ENCODE data around the gene TMEM179. TPM values are rescaled to one million over a fixed set of nuclear protein-coding genes. Genes with fewer than 3 reads are reported as not detected.

The TMEM179 gene
- total and polyA plus RNA-seq, 10 of the 15 experiments (the other 5 are each of a cell fraction or from before 2014, with no cell fraction given): not detected

DNA sequence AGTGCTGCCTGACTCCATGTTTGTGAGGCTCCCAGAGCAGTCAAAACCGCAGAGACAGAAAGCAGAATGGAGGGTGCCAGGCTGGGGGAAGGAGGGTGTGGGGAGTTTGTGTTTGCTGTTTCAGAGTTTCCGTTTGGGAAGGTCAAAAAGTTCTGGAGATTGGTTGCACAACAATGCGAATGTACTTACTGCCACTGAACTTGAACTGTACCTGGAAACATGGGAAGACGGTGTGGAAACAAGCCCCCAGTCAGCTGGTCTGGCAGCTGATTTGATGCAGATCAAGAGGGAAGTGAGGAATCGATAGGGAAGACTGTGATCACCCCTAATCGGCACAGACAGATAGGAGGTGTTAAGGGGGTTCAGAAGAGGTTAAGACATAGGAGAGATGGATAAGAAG, 49.5 kb upstream of the TMEM179 start:
- TF ChIP-seq GATAD2B (conservative IDR thresholded peaks at IDR 0.05; ENCODE audit: low read depth) (no peak), ZNF384 (IDR thresholded peaks at IDR 0.05; ENCODE audit: borderline replicate concordance, low read depth, low read length) (no peak), CHD4 (IDR thresholded peaks at IDR 0.05) (no peak), HDAC6 (IDR thresholded peaks at IDR 0.05; ENCODE audit: unreplicated experiment) (no peak), MXI1 (IDR thresholded peaks at IDR 0.05; ENCODE audit: low read depth, low read length) (no peak), NR2C2 (IDR thresholded peaks at IDR 0.05; ENCODE audit: borderline replicate concordance, control insufficient read depth, insufficient read length, low read depth) (no peak), PML (IDR thresholded peaks at IDR 0.05; ENCODE audit: low read length) (no peak), POLR2AphosphoS5 (IDR thresholded peaks at IDR 0.05; ENCODE audit: low read length) (no peak), SPI1 (IDR thresholded peaks at IDR 0.05; ENCODE audit: borderline replicate concordance, insufficient read depth, low read depth, low read length) (no peak), MYC (IDR thresholded peaks at IDR 0.05; ENCODE audit: insufficient read depth, insufficient read length, insufficient replicate concordance, low read length, severe bottlenecking) (no peak), RB1 (IDR thresholded peaks at IDR 0.05; ENCODE audit: borderline replicate concordance) (no peak), SP1 (IDR thresholded peaks at IDR 0.05; ENCODE audit: low read depth, low read length) (no peak), PAX5 (IDR thresholded peaks at IDR 0.05; ENCODE audit: borderline replicate concordance, low read depth, low read length) (no peak), NRF1 (conservative IDR thresholded peaks at IDR 0.05; ENCODE audit: low read depth, low read length) (no peak)
- TF ChIP-seq, protein P1, sequence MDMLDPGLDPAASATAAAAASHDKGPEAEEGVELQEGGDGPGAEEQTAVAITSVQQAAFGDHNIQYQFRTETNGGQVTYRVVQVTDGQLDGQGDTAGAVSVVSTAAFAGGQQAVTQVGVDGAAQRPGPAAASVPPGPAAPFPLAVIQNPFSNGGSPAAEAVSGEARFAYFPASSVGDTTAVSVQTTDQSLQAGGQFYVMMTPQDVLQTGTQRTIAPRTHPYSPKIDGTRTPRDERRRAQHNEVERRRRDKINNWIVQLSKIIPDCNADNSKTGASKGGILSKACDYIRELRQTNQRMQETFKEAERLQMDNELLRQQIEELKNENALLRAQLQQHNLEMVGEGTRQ (IDR thresholded peaks at IDR 0.05; ENCODE audit: borderline replicate concordance, low read depth, low read length): no peak
- TF ChIP-seq, protein P2, sequence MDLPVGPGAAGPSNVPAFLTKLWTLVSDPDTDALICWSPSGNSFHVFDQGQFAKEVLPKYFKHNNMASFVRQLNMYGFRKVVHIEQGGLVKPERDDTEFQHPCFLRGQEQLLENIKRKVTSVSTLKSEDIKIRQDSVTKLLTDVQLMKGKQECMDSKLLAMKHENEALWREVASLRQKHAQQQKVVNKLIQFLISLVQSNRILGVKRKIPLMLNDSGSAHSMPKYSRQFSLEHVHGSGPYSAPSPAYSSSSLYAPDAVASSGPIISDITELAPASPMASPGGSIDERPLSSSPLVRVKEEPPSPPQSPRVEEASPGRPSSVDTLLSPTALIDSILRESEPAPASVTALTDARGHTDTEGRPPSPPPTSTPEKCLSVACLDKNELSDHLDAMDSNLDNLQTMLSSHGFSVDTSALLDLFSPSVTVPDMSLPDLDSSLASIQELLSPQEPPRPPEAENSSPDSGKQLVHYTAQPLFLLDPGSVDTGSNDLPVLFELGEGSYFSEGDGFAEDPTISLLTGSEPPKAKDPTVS (IDR thresholded peaks at IDR 0.05; ENCODE audit: low read depth, low read length): no peak
- TF ChIP-seq, protein P3, sequence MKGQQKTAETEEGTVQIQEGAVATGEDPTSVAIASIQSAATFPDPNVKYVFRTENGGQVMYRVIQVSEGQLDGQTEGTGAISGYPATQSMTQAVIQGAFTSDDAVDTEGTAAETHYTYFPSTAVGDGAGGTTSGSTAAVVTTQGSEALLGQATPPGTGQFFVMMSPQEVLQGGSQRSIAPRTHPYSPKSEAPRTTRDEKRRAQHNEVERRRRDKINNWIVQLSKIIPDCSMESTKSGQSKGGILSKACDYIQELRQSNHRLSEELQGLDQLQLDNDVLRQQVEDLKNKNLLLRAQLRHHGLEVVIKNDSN (IDR thresholded peaks at IDR 0.05; ENCODE audit: borderline replicate concordance, extremely low read length, insufficient read depth, low read depth, low read length): no peak
- TF ChIP-seq, protein P4, sequence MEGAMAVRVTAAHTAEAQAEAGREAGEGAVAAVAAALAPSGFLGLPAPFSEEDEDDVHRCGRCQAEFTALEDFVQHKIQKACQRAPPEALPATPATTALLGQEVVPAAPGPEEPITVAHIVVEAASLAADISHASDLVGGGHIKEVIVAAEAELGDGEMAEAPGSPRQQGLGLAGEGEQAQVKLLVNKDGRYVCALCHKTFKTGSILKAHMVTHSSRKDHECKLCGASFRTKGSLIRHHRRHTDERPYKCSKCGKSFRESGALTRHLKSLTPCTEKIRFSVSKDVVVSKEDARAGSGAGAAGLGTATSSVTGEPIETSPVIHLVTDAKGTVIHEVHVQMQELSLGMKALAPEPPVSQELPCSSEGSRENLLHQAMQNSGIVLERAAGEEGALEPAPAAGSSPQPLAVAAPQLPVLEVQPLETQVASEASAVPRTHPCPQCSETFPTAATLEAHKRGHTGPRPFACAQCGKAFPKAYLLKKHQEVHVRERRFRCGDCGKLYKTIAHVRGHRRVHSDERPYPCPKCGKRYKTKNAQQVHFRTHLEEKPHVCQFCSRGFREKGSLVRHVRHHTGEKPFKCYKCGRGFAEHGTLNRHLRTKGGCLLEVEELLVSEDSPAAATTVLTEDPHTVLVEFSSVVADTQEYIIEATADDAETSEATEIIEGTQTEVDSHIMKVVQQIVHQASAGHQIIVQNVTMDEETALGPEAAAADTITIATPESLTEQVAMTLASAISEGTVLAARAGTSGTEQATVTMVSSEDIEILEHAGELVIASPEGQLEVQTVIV (IDR thresholded peaks at IDR 0.05; ENCODE audit: borderline replicate concordance, partially characterized antibody): no peak
- H3K4me3 ChIP-seq: no peak overlapping the region
- CTCF ChIA-PET: interaction anchor here (1.8 kb wide), 1 partner anchor 28 kb away, joined by 5 read pairs; no protein-coding TSS in a partner anchor
- no peak overlapping the region for H3K27ac ChIP-seq (ENCODE audit: control insufficient read depth, insufficient read depth)
- in situ Hi-C loops (cut with MboI): no loop called here
- no peaks in the 10 kb centered on the region for H3K36me3 ChIP-seq (ENCODE audit: control insufficient read depth in 2 of 2, insufficient read depth in 2 of 2, low read length in 1 of 2)
- no peak overlapping the region for H3K4me2 ChIP-seq (ENCODE audit: control insufficient read depth, insufficient read depth)
- WGBS (ENCODE audit: insufficient coverage, insufficient replicate concordance, low lambda C conversion rate, missing lambda C conversion rate): 86% methylated on average over 6 of the region's 6 CpGs
- intact Hi-C loops (cut with micrococcal nuclease; ENCODE audit: unreplicated experiment): no loop called here
- FAIRE-seq (no peak), ATAC-seq (no peak), DNase-seq (ENCODE audit: low read depth, low spot score) (no peak)
- no peaks in the 10 kb centered on the region for H3K27me3 ChIP-seq (replicated peaks in 1 of 2; ENCODE audit: control insufficient read depth in 2 of 2, insufficient read depth in 2 of 2, low read length in 1 of 2)
- POLR2A ChIA-PET: no interaction called here
- H3K4me1 ChIP-seq (ENCODE audit: control insufficient read depth, insufficient read depth, low read length): peaks cover 32% of the 10 kb centered on the region
- RAD21 ChIA-PET (ENCODE audit: unreplicated experiment): no interaction called here
- peaks cover 2% of the 10 kb centered on the region; the same call in 2 of the 3 replicates for H3K9me3 ChIP-seq (replicated peaks; ENCODE audit: control insufficient read depth, insufficient read depth, low read length)
- BruUV-seq (replicated peaks): no TSS peak
- H3K9ac ChIP-seq (ENCODE audit: control insufficient read depth, insufficient read depth, low read length): no peak overlapping the region
- no peaks in the 10 kb centered on the region for H3K79me2 ChIP-seq (ENCODE audit: control insufficient read depth, insufficient read depth, low read length)
- H4K20me1 ChIP-seq (ENCODE audit: control insufficient read depth, insufficient read depth): no peaks in the 10 kb centered on the region
- SMC1A ChIA-PET (ENCODE audit: uncharacterized antibody, unreplicated experiment): no interaction called here
- no peak overlapping the region for H2AFZ ChIP-seq (ENCODE audit: control insufficient read depth, low read depth, low read length)
